ENCODE results near the gene CAPN11.
"Not testable (repeated sequence)": the region's sequence is repeated elsewhere in the genome, so short reads cannot be mapped to it uniquely, and the experiment has no call there.

Gene CAPN11

GRCh38 chr6:44230034-44230675, 71.5 kb downstream of the CAPN11 start:
- no peak for DNase-seq

- DNase-seq = not testable (repeated sequence)
These were observed 72.8 kb downstream of the CAPN11 start for GRCh38 chr6:44231426-44231825.

DNA sequence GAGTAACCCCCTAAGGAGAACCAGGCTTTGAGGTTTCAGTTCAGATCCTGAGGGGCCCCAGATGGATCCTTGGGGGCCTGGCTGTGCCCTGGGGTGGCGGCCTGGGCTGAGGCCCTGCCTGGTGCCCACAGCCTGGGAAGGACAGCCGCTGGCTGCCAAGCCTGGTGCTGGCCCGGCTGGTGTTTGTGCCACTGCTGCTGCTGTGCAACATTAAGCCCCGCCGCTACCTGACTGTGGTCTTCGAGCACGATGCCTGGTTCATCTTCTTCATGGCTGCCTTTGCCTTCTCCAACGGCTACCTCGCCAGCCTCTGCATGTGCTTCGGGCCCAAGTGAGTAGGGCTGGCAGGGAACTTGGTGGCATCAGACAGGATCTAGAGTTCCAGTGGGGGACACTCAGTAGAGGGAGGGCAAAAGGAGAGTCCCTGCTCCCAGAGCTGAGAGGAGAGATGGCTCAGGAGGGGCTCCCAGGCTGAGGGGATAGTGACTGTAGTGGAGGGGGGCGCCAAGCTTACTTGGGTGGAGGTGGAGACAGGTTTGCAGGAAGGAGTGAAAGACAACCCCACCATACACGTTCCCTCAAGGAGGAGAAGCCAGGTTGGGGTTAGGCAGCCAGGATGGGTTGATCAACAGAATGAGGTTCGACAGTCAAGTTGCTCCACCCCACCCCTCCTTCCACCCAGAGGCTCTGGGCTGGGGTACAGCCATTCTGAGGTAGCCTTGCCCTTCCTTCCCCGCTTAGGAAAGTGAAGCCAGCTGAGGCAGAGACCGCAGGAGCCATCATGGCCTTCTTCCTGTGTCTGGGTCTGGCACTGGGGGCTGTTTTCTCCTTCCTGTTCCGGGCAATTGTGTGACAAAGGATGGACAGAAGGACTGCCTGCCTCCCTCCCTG, 74.3 kb downstream of the CAPN11 start:
- DNase-seq = no peak

DNA sequence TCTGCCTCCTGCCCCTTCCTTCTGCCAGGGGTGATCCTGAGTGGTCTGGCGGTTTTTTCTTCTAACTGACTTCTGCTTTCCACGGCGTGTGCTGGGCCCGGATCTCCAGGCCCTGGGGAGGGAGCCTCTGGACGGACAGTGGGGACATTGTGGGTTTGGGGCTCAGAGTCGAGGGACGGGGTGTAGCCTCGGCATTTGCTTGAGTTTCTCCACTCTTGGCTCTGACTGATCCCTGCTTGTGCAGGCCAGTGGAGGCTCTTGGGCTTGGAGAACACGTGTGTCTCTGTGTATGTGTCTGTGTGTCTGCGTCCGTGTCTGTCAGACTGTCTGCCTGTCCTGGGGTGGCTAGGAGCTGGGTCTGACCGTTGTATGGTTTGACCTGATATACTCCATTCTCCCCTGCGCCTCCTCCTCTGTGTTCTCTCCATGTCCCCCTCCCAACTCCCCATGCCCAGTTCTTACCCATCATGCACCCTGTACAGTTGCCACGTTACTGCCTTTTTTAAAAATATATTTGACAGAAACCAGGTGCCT, 75.0 kb downstream of the CAPN11 start:
- no peak for DNase-seq
